Glutamatergic neuron (in vitro differentiated cells): ENCODE measurements around the gene GNA12. TPM values are rescaled to one million over a fixed set of nuclear protein-coding genes. Genes with fewer than 3 reads are reported as not detected.
"Not testable (repeated sequence)": the region's sequence is repeated elsewhere in the genome, so short reads cannot be mapped to it uniquely, and the experiment has no call there.

Experiments
- DNase-seq: peaks from one replicate; pipeline ENCODE4 v3.0.0; 2022
- H3K27ac Mint-ChIP-seq: one replicate; pipeline ENCODE4 v1.8.0; 2020; ENCODE audit warnings: mild to moderate bottlenecking, mixed read lengths, inconsistent platforms; ENCODE audit not compliant: unreplicated experiment
- H3K27me3 Mint-ChIP-seq: one replicate; pipeline ENCODE4 v1.8.0; 2020; ENCODE audit warnings: mild to moderate bottlenecking, moderate library complexity, mixed read lengths, inconsistent platforms; ENCODE audit not compliant: unreplicated experiment
- H3K36me3 Mint-ChIP-seq: one replicate; pipeline ENCODE4 v1.8.0; 2020; ENCODE audit warnings: mild to moderate bottlenecking, mixed read lengths, inconsistent platforms; ENCODE audit not compliant: unreplicated experiment
- H3K4me1 Mint-ChIP-seq: one replicate; pipeline ENCODE4 v1.8.0; 2020; ENCODE audit warnings: mild to moderate bottlenecking, low read depth, mixed read lengths, inconsistent platforms; ENCODE audit not compliant: unreplicated experiment
- H3K4me3 Mint-ChIP-seq: one replicate; pipeline ENCODE4 v1.8.0; 2020; ENCODE audit warnings: mild to moderate bottlenecking, mixed read lengths, inconsistent platforms; ENCODE audit not compliant: unreplicated experiment
- H3K9me3 Mint-ChIP-seq: one replicate; pipeline ENCODE4 v1.8.0; 2020; ENCODE audit warnings: mild to moderate bottlenecking, moderate library complexity, mixed read lengths, inconsistent platforms; ENCODE audit not compliant: unreplicated experiment
- total RNA-seq: library from RNA; stranded (reverse); fragmentation: NEBNext Ultra II Directional; extraction: Animal tissue kit (Norgen Biotek cat#: 25700); gene quantifications from one replicate; pipeline ENCODE4 v1.2.1, GENCODE V29; 2021; ENCODE audit not compliant: unreplicated experiment
- TF ChIP-seq, protein P1 (sequence below): fragments of 200-600 bp; sonication (generic); IDR thresholded peaks from one replicate; pipeline ENCODE4 v1.5.0; 2021; ENCODE audit not compliant: partially characterized antibody, unreplicated experiment

The GNA12 gene
- total RNA-seq, 1 donor from 2014 or later = 66.2 TPM

DNA sequence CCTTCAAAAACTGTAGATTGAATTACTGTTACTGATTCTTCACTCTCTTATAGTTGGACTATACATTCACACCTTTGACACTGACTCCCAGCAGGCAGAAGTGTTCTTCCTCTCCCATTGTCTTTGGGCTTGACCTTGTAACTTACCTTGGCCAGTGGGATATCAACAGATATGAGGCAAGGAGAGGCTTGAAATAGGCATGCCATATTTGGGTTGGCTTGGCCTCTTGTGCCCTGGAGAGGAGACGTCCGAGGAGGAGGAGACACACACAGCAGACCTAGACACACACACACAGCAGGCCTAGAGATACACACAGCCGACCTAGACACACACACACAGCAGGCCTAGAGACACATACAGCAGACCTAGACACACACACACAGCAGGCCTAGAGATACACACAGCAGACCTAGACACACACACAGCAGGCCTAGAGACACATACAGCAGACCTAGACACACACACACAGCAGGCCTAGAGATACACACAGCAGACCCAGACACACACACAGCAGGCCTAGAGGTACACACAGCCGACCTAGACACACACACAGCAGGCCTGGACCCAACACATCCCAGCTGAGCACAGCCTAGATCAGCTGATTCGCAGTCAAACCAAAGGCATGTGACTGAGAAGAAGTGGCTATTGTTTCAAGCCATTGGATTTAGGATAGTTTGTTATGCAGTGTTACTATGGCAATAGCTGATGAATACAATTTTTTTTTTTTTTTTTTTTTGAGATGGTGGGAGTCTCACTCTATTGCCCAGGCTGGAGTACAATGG is 12.5 kb upstream of the GNA12 start:
- Mint-ChIP-seq H3K27ac (no peak overlapping the region), H3K36me3 (no peaks in the 10 kb centered on the region), H3K4me3 (no peak overlapping the region), H3K9me3 (peaks cover 2% of the 10 kb centered on the region), H3K27me3 (peaks cover 4% of the 10 kb centered on the region), H3K4me1 (peaks cover 3% of the 10 kb centered on the region)
- no peak for DNase-seq
- TF ChIP-seq, protein P1, sequence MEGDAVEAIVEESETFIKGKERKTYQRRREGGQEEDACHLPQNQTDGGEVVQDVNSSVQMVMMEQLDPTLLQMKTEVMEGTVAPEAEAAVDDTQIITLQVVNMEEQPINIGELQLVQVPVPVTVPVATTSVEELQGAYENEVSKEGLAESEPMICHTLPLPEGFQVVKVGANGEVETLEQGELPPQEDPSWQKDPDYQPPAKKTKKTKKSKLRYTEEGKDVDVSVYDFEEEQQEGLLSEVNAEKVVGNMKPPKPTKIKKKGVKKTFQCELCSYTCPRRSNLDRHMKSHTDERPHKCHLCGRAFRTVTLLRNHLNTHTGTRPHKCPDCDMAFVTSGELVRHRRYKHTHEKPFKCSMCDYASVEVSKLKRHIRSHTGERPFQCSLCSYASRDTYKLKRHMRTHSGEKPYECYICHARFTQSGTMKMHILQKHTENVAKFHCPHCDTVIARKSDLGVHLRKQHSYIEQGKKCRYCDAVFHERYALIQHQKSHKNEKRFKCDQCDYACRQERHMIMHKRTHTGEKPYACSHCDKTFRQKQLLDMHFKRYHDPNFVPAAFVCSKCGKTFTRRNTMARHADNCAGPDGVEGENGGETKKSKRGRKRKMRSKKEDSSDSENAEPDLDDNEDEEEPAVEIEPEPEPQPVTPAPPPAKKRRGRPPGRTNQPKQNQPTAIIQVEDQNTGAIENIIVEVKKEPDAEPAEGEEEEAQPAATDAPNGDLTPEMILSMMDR = no peak

DNA sequence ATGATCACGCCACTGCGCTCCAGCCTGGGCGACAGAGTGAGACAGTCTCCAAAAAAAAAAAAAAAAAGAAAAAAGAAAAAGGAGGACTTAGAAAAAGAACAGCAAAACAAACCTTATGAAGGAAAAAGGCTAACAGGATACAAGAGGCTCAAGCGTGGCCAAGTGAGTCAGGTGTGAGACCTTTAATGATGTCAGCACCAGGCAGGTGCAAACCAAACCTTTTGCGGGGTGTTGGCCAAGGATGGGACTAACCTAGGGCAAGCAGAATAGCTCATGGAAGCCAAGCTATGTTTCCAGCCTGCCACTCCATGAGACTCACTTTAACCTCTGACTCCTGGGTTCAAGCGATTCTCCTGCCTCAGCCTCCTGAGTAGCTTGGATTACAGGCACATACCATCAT is 11.3 kb upstream of the GNA12 start:
- Mint-ChIP-seq H3K27me3 (peaks cover 4% of the 10 kb centered on the region), H3K27ac (no peak overlapping the region), H3K9me3 (peaks cover 2% of the 10 kb centered on the region), H3K4me1 (peaks cover 3% of the 10 kb centered on the region), H3K4me3 (no peak overlapping the region), H3K36me3 (no peaks in the 10 kb centered on the region)
- no peak for DNase-seq
- TF ChIP-seq, protein P1 = no peak

DNA sequence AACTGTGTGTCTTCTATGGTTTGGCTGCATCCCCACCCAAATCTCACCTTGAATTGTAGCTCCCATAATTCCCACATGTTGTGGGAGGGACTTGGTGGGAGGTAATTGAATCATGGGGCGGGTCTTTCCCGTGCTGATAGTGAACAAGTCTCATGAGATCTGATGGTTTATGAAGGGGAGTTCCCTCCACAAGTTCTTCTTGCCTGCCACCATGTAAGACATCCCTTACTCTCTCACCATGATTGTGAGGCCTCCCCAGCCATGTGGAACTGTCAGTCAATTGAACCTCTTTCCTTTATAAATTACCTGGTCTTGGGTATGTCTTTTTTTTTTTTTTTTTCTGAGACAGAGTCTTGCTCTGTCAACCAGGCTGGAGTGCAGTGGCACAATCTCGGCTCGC is 9.4 kb upstream of the GNA12 start:
- not testable (repeated sequence) for H3K27ac Mint-ChIP-seq, H3K4me1 Mint-ChIP-seq, H3K9me3 Mint-ChIP-seq, DNase-seq, H3K36me3 Mint-ChIP-seq, H3K27me3 Mint-ChIP-seq, H3K4me3 Mint-ChIP-seq

DNA sequence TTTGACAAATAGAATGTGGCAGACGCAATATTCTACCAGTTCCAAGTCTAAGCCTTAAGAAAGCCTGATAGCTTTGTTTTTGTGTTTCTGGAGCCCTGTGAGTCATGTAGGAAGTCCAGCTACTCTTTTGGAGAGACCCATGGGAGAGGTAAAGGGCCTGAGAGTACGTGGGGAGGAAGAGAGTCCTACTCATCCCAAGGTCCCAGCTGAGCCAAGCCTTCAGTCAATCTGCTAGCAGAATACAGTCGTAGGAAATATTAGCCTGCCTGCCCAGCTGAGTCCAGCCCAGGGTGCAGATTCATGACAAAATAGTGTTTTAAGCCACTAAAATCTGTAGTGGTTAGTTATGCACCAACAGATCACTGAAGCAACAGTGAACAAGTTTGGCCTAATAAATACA is 9.0 kb upstream of the GNA12 start:
- peaks cover 3% of the 10 kb centered on the region for H3K4me1 Mint-ChIP-seq
- no peak overlapping the region for H3K4me3 Mint-ChIP-seq
- no peak for DNase-seq
- peak overlapping the region; percentile 46 for H3K27ac Mint-ChIP-seq
- H3K27me3 Mint-ChIP-seq = peaks cover 4% of the 10 kb centered on the region
- TF ChIP-seq, protein P1 = no peak
- no peaks in the 10 kb centered on the region for H3K36me3 Mint-ChIP-seq
- peaks cover 2% of the 10 kb centered on the region for H3K9me3 Mint-ChIP-seq

DNA sequence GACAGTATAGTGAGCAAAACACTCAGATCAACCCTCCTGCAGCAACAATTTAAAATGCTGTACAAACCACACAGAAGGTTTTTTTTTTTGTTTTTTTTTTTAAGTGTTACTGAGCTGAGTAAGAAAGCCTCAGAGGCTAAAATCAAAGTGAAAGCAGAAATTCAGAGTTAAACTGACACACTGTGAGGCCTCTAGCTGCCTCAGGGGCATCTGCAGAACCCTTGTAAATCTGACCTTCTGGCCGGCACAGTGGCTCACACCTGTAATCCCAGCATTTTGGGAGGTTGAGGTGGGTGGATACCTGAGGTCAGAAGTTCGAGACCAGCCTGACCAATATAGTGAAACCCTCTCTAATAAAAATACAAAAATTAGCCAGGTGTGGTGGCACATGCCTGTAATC is 7.4 kb upstream of the GNA12 start:
- Mint-ChIP-seq H3K27me3 (peaks cover 4% of the 10 kb centered on the region), H3K4me1 (peaks cover 3% of the 10 kb centered on the region), H3K4me3 (no peak overlapping the region), H3K36me3 (no peaks in the 10 kb centered on the region), H3K27ac (no peak overlapping the region), H3K9me3 (peaks cover 1% of the 10 kb centered on the region)
- DNase-seq = no peak
- TF ChIP-seq, protein P1 = no peak
